Inflammatory macrophage treated with lipopolysaccharide for 4 hours (primary cell): ENCODE measurements around the gene STK32B.
"Not testable (repeated sequence)": the region's sequence is repeated elsewhere in the genome, so short reads cannot be mapped to it uniquely, and the experiment has no call there.

ENCODE experiments used
- DNase-seq: peaks from one replicate; pipeline ENCODE4 v3.0.0-alpha.2; 2020

Gene STK32B

DNA sequence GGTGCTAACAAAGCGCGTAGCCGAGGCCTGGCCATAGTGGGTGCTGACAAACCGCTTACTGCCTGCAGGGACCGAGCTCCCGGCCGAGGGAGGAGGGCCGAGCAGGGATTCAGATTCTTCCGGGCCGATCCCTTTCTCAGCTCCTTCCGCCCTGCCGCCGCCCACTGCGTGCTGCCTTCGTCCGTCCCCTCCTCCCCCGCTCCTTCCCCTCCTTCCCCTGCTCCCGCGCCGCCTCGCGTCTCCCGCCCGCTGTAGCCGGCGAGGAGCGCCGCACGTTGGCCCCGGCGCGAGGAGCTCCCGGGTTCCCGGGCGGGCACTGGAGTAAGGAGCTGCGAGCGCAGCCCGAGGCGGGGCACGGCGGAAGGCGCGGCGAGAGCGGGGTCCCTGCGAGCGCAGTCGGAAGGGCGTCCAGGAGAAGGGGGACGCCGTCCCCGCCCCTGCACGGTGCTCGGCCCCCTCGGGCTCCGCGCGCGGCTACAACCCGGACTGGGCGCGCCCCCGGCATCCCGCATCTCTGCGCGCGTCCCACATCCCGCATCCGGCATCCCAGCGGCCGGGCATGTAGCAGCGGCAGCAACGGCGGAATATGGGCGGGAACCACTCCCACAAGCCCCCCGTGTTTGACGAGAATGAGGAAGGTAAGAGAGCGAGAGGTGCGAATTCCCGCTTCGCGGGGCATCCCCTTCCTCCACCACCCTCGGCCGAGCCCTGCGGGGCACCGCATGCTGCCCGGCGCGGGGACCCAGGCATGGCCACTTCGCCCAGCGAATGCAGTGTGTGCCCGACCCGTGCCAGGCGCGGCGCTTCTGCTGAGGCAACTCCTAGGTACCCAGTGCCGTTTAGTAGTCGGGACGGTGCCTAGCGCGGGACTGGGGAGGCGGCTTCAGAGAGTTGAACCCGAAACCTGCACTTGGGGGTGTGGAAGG is at the start of gene STK32B:
Gene STK32B (plus strand): TSS at position 203 of the 926 bp plus-strand sequence.
- DNase-seq, result peak; percentile 59

DNA sequence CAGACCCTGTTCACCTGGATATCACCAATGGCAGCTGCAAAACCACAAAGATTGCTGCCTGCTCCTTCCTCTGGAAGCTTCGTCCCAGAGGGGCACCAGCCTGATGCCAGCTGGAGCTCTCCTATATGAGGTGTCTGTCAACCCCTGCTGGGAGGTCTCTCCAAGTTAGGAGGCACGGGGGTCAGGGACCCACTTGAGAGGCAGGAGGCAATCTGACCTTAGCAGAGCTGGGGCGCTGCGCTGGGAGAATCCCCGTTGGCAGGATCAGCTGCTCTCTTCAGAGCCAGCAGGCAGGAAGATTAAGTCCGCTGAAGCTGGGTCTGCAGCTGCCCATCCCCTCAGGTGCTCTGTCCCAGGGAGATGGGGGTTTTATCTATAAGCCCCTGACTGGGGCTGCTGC is 49.6 kb upstream of the STK32B start:
- DNase-seq, result not testable (repeated sequence)

DNA sequence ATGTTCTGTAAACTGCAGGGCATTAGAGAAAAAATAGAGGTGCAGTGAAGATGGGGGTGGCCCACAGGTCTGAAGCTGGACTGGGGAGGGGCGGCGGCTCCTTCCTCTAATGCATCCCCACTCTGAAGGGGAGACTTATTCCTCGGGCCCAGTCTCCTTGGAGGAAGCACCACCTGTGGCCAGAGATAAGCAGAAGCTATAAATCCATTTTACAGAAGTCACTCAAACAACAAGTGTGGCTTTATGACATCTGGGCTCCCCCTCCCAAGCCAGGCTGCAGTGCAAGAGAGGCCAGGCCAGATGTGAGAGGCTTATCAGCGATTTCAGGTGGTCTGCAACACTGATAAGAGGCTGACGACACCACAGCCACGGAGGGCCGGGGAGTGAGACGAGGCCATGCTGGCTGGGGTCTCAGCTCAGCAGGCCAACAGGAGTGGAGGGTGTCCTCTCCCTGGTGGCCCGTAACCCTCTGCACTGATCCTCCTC is 47.9 kb upstream of the STK32B start:
- DNase-seq, result no peak

DNA sequence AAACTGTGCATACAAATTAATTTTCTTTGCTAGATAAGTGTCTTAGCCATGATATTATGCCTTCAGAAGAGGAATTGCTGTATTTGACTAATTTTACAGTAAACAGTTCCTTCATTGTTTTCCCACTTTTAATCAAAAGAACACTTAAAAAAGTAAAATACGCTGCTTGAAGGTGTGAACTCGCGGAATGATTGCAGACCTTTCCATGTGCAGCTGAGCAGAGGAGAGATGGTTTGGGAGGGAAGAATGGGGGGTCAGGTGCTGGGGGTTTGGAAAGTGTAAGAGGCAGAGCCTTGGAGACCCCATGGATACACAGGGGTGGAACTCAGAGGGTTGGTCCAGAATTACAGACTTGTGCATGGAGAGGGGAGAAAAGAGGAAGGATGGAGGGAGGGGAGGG is 47.4 kb upstream of the STK32B start:
- DNase-seq, result no peak

DNA sequence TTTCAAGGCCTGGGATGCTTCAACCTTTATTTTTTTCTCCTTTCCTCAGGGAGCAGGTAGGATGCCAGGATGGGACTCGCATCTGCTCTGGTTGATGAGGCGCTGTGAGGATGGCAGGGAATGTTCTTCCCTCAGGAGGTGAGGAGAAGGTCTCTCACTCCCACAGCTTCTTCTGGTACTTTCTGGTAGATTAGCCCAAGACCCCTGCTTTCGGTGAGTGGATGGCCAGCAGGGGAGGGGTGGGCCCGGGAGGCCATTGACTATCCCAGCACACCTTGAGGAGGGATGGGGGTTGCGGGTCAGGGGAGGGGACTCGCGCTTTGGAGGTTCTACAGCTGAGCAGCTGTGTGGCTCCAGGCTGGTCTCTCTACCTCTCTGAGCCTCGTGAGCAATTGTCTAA is 46.8 kb upstream of the STK32B start:
- no peak for DNase-seq

DNA sequence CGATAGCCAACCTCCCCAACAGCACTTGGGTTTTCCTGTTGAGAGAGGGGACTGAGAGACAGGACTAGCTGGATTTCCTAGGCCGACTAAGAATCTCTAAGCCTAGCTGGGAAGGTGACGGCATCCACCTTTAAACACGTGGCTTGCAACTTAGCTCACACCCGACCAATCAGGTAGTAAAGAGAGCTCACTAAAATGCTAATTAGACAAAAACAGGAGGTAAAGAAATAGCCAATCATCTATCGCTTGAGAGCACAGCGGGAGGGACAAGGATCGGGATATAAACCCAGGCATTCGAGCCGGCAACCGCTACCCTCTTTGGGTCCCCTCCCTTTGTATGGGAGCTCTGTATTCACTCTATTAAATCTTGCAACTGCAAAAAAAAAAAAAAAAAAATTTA is 44.3 kb upstream of the STK32B start:
- not testable (repeated sequence) for DNase-seq

DNA sequence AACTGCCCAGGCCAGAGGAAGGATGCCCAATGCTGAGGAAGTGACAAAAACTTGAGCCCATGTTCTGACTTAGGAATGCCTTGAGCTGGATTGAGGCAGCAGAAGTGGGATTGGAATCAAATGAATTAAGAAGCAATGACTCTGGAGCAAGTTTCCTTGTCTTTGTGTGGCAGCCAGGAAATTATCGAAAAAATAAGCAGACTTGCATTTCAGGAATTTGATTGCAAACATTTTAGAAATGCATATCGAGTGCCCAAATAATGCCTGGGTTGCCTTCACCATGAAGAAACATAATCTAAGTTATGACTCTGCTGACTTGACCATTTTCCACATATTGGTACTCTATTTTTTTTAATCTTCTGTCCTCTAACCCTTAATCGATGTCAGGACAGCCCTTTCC is 41.5 kb upstream of the STK32B start:
- DNase-seq, result no peak

DNA sequence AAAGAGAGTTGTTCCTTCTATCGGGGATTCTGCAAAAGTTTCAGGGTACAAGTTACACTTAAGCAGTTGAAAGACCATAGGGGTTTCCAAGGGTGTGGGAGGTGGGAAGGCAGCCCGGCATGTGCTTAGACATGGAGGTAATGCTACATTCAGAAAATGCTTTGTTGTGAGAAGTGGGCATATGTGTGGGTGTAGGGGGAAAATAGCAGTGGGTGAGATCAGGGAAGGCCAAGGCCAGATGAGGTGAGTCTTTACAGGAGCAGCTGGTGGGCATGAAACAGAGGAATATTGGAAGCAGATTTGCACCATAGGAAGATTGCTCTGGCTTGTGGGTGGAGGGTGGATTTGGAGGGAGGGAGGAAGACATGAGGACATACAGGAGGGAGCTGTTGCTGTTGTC is 40.3 kb upstream of the STK32B start:
- DNase-seq, result no peak

DNA sequence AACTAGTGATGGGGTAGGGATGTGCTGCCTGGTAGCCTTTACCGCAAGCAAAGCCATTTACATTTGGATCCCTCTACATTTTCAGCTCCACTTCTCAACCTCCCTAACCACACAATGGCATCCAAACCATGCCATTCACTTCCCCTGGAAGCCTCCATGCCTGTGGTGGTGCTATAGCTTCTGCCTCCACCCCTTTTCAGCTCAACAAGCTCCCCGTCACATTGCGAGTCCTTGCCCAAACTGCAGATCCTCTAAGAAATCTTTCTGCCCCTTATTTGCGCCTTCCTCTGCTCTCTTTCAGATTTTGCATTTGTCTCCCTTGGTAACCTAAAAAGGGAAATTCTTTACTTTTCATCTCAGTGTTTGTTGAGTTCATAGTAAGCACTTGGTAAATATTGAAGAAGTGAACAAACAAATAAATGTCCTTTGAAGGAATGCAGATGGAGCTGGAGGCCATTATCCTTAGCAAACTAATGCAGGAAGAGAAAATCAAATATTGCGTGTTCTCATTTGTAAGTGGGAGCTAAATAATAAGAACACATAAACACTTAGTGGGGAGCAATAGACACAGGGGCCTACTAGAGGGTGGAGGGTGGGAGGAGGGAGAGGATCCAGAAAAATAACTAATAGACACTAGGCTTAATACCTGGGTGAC is 38.9 kb upstream of the STK32B start:
- no peak for DNase-seq

DNA sequence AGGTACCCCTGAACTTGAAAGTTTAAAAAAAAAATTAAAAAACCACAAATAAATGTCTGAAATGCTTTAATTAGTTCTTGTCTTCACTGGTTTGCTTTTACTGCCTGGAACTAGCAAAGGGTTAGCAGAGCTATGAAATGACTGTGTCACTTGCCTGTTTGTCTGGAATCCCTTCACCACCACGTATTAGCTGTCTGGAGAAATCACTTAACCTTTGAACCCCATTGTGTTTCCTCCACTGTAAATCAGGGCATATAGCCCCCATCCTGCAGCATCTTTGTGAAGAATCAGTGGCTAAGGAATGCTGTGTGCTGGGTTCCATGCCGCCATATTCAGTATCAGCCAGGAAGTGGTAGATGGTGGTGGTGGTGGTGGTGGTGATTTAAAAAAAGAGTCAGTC is 38.3 kb upstream of the STK32B start:
- no peak for DNase-seq

DNA sequence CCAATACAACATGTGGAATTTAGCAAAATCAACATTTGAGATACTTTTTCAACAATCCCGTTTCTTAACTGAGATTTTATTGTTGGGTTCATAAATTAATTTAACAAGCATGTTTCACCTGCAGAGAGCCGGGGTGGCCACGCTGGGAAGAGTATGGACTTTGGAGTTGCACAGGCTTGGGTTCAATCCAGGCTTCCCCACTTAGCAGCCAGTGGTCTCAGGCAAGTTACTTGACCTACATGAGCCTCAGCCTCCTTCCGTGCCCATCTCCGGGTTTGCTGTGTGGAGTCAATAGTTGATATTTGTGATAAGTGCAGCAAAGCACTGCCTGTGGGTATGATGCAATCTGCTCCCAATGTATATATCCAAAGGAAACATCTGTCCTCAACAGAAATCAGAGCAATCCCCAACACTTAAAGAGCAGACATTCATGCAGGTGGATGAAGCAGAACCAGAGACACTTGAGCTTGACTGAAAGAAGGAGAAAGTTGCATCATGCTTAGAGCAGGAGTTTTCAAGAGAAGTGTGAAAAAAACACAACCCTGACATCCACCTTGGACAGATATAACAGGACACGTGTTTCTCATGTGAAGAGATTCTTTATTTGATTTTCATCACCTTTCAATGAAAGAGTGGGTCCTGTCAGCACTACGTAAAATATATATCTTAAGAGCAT is 37.1 kb upstream of the STK32B start:
- DNase-seq, result no peak

DNA sequence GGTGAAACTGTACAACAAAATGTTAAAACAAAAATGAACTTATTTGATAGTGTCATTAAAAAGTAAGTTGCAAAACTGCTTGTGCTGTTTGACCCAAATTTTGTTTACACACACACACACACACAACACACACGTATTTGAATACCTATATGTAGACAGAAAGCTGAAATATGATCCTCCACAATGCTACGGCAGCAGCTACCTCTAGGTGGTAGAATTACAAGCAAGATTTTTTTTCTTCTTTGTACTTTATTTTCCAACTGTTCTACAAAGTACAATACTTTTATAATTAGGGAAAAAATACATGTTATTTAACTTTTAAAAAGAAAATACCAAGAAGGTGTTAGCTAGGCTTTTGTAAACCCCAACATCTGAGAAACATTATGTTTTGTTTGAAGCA is 33.2 kb upstream of the STK32B start:
- no peak for DNase-seq

DNA sequence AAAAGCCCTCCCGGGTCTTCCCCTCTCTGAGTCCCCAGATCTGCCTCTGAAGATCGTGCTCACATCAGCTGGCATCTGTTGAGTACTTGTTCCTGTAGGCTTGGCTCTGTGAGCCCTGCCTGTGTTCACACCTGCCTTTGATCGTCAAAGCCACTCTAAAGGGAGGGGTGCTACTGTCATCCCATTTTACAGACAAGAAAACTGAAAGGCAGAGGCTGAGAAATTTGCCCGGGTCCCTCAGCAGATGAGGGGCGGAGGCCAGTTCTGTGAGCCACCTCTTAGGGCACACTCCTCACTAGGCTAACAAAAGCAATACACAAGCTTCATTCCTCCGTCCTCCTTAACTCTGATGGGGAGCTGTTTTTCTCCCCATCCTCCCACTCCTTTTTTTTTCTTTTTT is 32.7 kb upstream of the STK32B start:
- DNase-seq, result no peak

DNA sequence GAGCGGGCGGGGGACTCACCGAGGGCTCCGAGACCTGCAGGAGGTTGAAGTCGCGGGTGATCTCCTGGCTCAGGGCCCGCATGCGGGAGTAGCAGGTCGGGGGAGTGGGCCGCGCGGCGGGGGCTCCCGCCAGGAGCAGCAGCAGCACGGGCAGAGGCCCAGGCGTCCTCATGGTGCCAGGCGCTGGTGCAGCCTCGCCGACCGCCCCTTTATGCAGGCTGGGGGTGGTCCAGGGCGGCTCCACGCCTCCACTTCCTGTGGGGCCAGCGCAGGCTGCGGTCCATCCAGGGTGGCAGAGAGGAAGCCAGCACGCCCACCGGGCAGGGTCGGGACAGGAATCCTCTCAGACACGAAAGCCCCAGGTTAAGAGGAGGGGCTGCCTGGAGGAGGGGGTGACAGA is 32.0 kb upstream of the STK32B start, which contains the start of gene CYTL1:
Gene CYTL1 (minus strand): TSS at position 185 of the 400 bp plus-strand sequence. CDS start 13 bp downstream, at position 172.
- DNase-seq, result no peak

DNA sequence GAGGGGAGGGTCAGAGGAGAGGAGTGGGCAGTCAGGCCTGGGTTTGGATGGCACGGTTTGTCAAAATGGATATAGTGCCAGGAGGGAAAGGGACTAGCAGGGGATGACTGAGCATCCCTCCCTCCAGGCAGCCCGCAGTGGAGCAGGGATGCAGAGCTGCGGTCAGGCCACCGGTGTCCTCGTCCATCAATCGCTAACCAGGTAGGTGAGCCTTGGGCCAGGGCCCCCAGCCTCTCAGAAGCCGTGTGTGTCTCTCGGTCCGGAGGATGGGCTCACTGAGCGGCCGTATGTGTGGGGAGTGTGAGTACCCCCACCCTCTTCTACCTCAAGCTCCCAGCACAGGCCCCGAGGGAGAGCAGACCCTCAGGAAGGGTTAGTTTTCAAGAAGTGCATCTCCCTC is 31.5 kb upstream of the STK32B start:
- DNase-seq, result no peak

DNA sequence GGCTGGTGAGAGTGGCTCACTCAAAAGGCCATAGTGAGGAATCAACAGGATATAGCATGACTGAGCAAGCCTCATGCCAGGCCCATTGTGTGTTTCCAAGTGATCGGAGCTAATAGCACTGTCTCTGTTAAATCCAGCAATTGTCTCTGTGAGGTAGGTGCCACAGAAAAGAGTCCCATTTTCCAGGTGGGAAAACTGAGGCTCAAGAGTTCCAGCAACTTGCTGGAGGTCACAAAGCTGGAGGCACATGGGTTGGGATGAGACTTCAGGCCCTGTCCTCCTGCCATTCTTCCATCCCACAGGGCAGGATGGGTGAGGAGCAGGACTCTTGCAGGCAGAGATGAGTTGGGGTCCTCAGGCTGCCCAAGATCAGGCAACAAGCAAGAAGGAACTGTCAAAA is 30.9 kb upstream of the STK32B start:
- no peak for DNase-seq

DNA sequence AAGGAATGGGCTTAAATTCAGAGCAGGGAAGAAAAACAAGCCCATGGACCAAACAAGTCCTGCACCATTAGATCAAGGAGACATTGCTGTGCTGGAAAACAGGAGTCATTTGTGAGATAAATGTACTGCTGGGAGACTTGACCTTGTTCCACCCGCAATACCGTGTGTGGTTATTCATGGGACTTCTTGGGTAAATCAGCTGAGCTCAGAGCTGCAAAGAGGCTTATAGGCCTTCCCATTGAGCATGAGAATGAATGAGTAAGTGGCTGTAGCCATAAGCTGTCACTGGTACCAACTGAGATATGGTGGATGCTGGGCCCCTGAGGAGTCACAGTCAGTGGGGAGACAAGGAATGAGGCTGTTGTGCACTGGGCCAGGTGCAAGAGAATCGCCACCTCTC is 29.7 kb upstream of the STK32B start:
- DNase-seq, result no peak

DNA sequence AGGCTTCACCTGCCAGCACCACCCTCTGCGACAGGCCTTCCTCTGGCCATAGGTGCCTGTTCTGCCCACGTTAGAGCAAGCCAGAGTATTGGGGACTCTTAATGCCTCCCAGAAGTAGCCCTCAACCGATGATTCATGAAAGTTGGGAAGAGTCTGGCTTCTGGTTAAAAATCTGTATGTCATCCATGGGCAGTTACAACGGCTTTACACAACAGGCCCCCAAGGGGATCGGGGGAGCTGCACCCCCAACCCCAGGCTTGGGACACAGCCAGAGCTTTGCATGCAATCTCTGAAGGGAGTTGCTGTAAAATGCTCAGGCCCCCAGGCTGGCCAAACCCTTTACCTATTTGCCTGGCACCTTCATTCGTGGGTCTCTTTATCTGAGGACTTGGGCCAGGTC is 26.6 kb upstream of the STK32B start:
- no peak for DNase-seq

DNA sequence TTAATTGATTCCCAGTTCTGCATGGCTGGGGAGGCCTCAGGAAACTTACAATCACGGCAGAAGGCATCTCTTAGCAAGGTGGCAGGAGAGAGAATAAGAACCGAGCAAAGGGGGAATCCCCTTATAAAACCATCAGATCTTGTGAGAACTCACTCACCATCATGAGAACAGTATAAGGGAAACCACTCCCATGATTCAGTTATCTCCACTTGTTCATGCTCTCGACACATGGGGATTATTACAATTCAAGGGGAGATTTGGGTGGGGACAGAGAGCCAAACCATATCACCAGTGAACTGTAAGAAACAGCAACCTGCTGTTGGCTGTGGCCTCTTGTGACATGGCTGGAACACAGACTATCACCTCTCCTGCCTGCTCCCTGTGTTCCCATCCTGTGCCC is 24.9 kb upstream of the STK32B start:
- no peak for DNase-seq

DNA sequence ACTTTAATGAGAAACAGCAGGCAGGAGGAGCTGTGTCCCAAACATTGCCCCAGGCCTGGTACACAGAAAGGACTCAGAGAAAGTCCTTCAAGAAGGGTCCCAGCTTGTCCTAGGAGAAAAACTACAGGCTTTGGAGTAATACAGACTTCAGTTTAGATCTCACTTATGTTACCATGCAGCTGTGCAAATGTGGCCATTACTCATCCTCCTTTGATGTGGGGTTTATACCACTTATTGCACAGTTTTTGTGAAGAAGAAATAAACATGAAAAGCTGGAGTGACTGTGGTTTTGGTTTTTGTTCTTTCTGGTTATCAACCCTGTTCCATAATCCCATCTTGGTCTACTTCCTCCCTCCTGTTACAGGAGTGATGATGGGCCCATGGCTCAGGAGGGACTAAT is 23.9 kb upstream of the STK32B start:
- no peak for DNase-seq

DNA sequence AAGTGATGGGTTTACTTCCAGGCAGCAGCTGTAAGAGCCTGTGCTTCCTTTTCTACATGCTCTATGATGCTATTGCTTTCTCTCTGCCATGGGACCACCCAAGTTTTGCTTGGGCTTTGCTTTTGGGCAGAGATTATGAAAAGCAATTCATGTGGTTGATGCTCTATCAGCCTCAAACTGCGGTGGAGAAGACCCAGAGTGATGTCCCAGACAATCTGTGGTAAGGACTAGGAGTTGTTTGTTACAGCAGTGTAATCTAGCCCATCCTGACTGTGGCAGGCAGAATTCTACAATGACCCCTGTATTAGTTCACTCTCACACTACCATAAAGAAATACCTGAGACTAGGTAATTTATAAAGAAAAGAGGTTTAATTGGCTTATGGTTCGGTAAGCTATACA is 22.8 kb upstream of the STK32B start:
- no peak for DNase-seq

DNA sequence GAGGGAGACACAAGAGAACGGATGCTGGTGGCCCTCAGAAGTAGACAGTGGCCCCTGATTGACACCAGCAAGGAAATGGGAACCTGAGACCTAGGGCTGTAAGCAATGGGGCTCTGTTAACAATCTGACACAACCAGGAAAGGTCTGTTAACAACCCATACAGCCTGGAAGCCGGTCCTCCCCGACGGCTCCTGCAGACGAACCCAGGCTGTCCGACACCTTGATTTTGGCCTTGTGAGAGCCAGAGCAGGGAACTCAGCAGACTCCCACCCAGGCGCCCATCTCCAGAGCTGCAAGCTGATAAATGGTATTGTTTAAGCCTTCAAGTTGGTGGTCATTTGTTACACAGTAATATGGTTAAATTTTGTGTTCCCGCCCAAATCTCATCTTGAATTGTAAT is 21.8 kb upstream of the STK32B start:
- DNase-seq, result no peak

DNA sequence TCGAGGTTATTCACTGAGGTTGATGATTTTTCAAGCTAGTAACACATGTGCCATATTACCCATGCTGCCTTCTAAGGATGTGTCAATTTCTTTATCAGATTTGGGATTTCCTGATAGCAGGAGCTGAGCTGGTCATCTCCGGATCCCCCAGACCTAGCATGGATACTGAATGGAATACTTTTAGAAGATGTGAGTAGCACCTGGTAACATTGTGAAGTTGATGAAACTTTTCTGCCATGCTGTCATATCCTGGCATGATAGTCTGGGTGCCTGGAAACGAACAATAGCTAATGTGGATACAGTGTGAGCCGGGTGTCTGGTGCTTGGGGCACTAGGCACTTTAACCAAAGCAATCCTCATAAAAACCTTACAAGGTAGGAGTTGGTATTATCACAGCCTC is 21.1 kb upstream of the STK32B start:
- no peak for DNase-seq

DNA sequence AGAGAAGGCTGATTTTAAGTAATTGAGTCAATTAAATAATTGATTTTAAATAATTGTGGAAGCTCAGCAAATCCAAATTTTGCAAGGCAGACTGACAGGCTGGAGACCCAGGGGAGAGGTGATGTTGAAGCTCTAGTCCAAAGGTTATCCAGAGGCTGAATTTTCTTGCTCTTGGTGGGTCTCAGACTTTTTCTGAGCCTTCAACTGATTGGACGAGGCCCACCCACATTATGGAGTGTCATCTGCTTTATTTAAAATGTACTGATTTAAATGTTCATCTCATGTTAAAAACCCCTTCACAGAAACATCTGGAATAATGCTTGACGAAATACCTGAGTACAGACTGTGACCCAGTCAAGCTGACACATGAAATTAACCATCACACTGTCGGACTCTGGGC is 20.4 kb upstream of the STK32B start:
- no peak for DNase-seq
